ENCODE results near the gene ELAVL2. TPM values are rescaled to one million over a fixed set of nuclear protein-coding genes. Genes with fewer than 3 reads are reported as not detected.

Gene ELAVL2
- total and polyA plus RNA-seq, 2 donors, result 0.07 to 0.33 TPM

DNA sequence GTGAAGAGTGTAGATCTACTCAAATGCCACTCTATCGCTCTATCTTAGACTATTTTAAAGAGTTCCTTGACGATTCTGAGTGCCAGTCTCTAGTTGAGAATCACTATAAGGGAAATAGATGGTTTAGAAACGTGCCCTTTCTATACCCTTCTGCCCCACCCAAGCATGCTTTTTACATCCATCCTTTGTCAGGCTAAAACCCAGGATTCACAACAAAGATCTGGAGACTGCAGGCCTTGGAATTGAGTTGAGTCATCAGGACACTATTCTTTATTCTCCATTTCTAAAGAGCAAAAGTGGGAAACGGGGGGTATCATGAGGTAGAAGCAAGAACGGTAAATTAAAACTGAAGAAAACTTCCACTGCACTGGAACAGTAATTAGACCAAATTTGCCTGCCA, 48.7 kb downstream of the ELAVL2 start:
- Histone ChIP-seq H3K36me3 (ENCODE audit: control insufficient read depth in 2 of 2, insufficient read depth in 2 of 2, low read length in 1 of 2) (no peaks in the 10 kb centered on the region), H3K4me1 (ENCODE audit: control insufficient read depth in 2 of 2, insufficient read depth in 2 of 2, low read length in 2 of 2) (no peaks in the 10 kb centered on the region), H3K9me3 (ENCODE audit: control insufficient read depth in 2 of 2, insufficient read depth in 1 of 2, low read length in 1 of 2) (no peaks in the 10 kb centered on the region), H3K27ac (ENCODE audit: low read depth in 1 of 2, low read length in 1 of 2) (no peak overlapping the region), H3K4me3 (ENCODE audit: low read length in 2 of 2) (no peak overlapping the region), H3K27me3 (ENCODE audit: control insufficient read depth in 2 of 2, insufficient read depth in 1 of 2, low read length in 1 of 2) (no peaks in the 10 kb centered on the region)
- 88% methylated on average over 5 of the region's 5 CpGs for WGBS
- no peak for DNase-seq (ENCODE audit: low read depth in 6 of 9, low spot score in 9 of 9)

DNA sequence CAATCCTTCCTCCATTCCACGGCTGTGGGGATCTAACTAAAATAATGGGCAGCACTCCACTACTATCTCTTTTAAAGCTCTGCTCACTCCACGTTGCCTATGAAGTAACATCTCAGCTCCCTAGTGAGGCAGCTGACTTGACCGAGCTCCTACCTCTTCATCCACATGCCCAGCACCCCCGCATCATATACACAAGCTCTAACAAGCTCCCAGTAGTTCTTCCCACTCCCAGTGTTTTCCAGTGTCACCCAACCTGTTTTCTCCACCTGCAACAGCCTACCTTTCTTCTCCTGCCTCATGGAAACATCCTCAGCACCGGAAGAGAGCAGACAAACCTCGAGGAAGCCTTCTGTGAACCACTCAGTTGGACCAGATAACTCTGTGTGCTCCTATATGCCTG, 50.5 kb downstream of the ELAVL2 start:
- no peaks in the 10 kb centered on the region for H3K4me1 ChIP-seq (ENCODE audit: control insufficient read depth in 2 of 2, insufficient read depth in 2 of 2, low read length in 2 of 2)
- 86% methylated on average over 6 of the region's 6 CpGs for WGBS
- no peak overlapping the region for H3K4me3 ChIP-seq (ENCODE audit: low read length in 2 of 2)
- H3K36me3 ChIP-seq (ENCODE audit: control insufficient read depth in 2 of 2, insufficient read depth in 2 of 2, low read length in 1 of 2), result no peaks in the 10 kb centered on the region
- H3K27ac ChIP-seq (ENCODE audit: low read depth in 1 of 2, low read length in 1 of 2), result no peak overlapping the region
- no peaks in the 10 kb centered on the region for H3K9me3 ChIP-seq (ENCODE audit: control insufficient read depth in 2 of 2, insufficient read depth in 1 of 2, low read length in 1 of 2)
- DNase-seq (ENCODE audit: low read depth in 6 of 9, low spot score in 9 of 9), result no peak
- no peaks in the 10 kb centered on the region for H3K27me3 ChIP-seq (ENCODE audit: control insufficient read depth in 2 of 2, insufficient read depth in 1 of 2, low read length in 1 of 2)

DNA sequence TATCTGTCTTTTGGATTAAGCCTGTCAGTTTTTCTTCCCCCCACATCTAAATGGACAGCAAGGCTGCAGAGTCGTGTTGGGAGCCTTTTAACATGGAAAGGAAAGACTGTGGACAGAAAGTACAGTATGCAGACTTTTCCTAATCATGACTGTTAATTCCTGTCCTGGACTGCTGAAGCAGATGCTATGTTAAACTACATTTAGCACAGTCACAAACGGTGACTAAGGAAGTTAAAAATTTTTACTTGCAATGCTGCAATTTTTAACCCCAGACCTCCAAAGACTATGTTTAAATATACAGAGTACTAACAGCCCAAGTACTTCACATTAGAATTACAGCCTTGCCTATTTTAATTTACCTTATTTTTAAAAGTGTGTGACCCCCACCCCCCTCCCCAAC, 51.8 kb downstream of the ELAVL2 start:
- H3K27me3 ChIP-seq (ENCODE audit: control insufficient read depth in 2 of 2, insufficient read depth in 1 of 2, low read length in 1 of 2), result no peaks in the 10 kb centered on the region
- H3K36me3 ChIP-seq (ENCODE audit: control insufficient read depth in 2 of 2, insufficient read depth in 2 of 2, low read length in 1 of 2), result no peaks in the 10 kb centered on the region
- WGBS, result 55% methylated on average over 2 of the region's 2 CpGs
- H3K4me3 ChIP-seq (ENCODE audit: low read length in 2 of 2), result no peak overlapping the region
- no peaks in the 10 kb centered on the region for H3K4me1 ChIP-seq (ENCODE audit: control insufficient read depth in 2 of 2, insufficient read depth in 2 of 2, low read length in 2 of 2)
- H3K9me3 ChIP-seq (ENCODE audit: control insufficient read depth in 2 of 2, insufficient read depth in 1 of 2, low read length in 1 of 2), result no peaks in the 10 kb centered on the region
- DNase-seq (ENCODE audit: low read depth in 6 of 9, low spot score in 9 of 9), result no peak
- H3K27ac ChIP-seq (ENCODE audit: low read depth in 1 of 2, low read length in 1 of 2), result no peak overlapping the region

DNA sequence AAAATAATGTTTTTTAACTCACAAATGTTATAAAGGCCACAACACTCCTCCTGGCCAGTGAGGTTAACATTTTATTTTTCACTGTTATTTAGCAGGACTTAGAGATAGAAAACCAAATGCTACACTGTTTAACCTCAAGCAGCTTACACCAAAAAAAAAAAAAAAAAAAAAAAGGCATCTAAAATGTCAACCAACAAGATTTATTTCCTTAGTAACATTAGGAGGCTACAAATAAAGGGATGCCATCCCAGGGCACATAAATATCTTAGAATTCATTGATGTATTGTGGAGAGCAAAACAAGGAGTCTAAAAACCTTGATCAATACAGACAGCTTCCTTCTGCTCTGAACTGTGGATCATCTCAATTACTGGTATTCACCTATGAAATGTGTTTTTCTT, 53.7 kb downstream of the ELAVL2 start:
- H3K4me1 ChIP-seq (ENCODE audit: control insufficient read depth in 2 of 2, insufficient read depth in 2 of 2, low read length in 2 of 2), result no peaks in the 10 kb centered on the region
- H3K4me3 ChIP-seq (ENCODE audit: low read length in 2 of 2), result no peak overlapping the region
- H3K9me3 ChIP-seq (ENCODE audit: control insufficient read depth in 2 of 2, insufficient read depth in 1 of 2, low read length in 1 of 2), result no peaks in the 10 kb centered on the region
- DNase-seq (ENCODE audit: low read depth in 6 of 9, low spot score in 9 of 9), result no peak
- H3K27ac ChIP-seq (ENCODE audit: low read depth in 1 of 2, low read length in 1 of 2), result no peak overlapping the region
- H3K27me3 ChIP-seq (ENCODE audit: control insufficient read depth in 2 of 2, insufficient read depth in 1 of 2, low read length in 1 of 2), result no peaks in the 10 kb centered on the region
- H3K36me3 ChIP-seq (ENCODE audit: control insufficient read depth in 2 of 2, insufficient read depth in 2 of 2, low read length in 1 of 2), result no peaks in the 10 kb centered on the region

DNA sequence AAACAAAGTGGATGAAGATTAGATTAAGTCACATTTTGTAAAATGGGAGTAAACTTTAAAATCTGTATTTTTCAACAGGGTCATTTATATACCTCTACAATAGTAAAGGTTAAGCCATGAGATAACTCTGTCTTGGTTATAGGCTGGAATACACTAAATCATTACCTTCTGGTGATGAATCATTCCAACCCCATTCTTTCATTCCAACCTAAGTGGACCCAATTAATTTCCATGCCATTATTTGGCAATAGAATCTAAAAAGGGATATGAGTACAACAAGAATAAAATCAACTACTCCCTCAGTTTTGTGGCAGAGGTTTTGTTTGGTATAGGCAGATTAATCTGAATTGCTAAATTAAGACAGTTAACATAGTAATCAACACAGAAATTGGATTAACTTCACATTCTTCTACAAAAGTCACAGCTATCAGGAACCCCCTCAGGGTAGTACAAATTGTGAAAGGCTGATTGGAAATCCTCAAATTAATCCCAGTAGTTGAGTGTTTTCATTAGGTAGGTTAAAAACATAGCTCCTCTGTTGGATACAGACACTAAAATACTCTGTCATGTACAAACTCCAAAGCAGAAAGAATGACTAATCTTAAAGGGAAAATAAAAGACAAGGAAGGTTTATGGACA, 54.2 kb downstream of the ELAVL2 start:
- no peak for DNase-seq (ENCODE audit: low read depth in 6 of 9, low spot score in 9 of 9)
- Histone ChIP-seq H3K36me3 (ENCODE audit: control insufficient read depth in 2 of 2, insufficient read depth in 2 of 2, low read length in 1 of 2) (no peaks in the 10 kb centered on the region), H3K9me3 (ENCODE audit: control insufficient read depth in 2 of 2, insufficient read depth in 1 of 2, low read length in 1 of 2) (no peaks in the 10 kb centered on the region), H3K4me1 (ENCODE audit: control insufficient read depth in 2 of 2, insufficient read depth in 2 of 2, low read length in 2 of 2) (no peaks in the 10 kb centered on the region), H3K27me3 (ENCODE audit: control insufficient read depth in 2 of 2, insufficient read depth in 1 of 2, low read length in 1 of 2) (no peaks in the 10 kb centered on the region), H3K27ac (ENCODE audit: low read depth in 1 of 2, low read length in 1 of 2) (no peak overlapping the region), H3K4me3 (ENCODE audit: low read length in 2 of 2) (no peak overlapping the region)

DNA sequence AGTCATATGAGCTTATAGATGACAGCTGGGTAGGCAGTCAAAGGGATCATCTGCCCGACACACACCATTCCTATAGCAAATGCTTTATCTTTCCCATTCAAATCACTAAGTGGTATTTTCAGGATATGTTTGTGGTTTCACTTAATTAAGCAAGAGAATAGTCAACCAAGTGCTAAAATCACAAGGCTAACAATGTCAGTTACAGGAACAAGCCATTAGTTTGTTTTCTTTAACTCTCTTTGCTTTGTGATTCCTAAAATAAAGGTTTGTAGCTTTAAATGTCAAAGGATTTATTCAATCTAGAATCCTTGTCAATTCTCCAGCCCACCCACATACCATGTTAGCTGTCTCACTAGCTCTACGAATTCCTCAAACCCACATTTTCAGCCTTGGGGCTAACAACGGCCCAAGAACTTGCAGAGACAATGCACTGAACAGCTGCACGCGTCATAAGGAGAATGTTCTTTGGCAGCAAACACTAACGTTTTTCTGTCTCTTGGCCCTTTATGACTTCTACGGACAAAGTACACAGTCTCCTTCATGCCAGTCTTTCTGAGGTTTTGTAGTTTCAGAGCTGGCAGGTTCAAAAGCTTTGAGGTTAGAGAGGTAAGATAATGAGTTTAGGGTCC, 56.6 kb downstream of the ELAVL2 start:
- 90% methylated on average over 7 of the region's 7 CpGs for WGBS
- Histone ChIP-seq H3K9me3 (ENCODE audit: control insufficient read depth in 2 of 2, insufficient read depth in 1 of 2, low read length in 1 of 2) (no peaks in the 10 kb centered on the region), H3K27ac (ENCODE audit: low read depth in 1 of 2, low read length in 1 of 2) (no peak overlapping the region), H3K4me1 (ENCODE audit: control insufficient read depth in 2 of 2, insufficient read depth in 2 of 2, low read length in 2 of 2) (no peaks in the 10 kb centered on the region), H3K27me3 (ENCODE audit: control insufficient read depth in 2 of 2, insufficient read depth in 1 of 2, low read length in 1 of 2) (no peaks in the 10 kb centered on the region), H3K36me3 (ENCODE audit: control insufficient read depth in 2 of 2, insufficient read depth in 2 of 2, low read length in 1 of 2) (no peaks in the 10 kb centered on the region), H3K4me3 (ENCODE audit: low read length in 2 of 2) (no peak overlapping the region)
- DNase-seq (ENCODE audit: low read depth in 6 of 9, low spot score in 9 of 9), result no peak

DNA sequence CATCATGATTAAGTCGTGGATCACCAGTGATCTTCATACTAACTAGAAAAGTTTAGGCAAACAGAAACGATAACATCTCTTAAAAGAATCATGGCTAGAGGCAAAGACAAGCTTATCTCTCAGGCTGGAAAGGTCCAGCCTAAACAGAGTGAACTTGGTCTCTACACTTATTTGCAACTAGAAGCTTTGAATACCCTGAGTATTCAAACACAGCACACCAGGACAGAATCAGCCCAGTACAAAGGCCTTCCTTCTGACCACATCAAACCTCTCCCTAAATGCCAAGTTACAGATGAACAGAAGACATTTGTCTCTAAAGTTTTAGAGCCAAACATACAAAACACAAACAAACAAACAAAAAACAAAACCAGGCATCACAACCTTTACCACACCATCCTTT, 57.2 kb downstream of the ELAVL2 start:
- DNase-seq (ENCODE audit: low read depth in 6 of 9, low spot score in 9 of 9), result no peak
- Histone ChIP-seq H3K4me3 (ENCODE audit: low read length in 2 of 2) (no peak overlapping the region), H3K27ac (ENCODE audit: low read depth in 1 of 2, low read length in 1 of 2) (no peak overlapping the region), H3K9me3 (ENCODE audit: control insufficient read depth in 2 of 2, insufficient read depth in 1 of 2, low read length in 1 of 2) (no peaks in the 10 kb centered on the region), H3K36me3 (ENCODE audit: control insufficient read depth in 2 of 2, insufficient read depth in 2 of 2, low read length in 1 of 2) (no peaks in the 10 kb centered on the region), H3K4me1 (ENCODE audit: control insufficient read depth in 2 of 2, insufficient read depth in 2 of 2, low read length in 2 of 2) (no peaks in the 10 kb centered on the region), H3K27me3 (ENCODE audit: control insufficient read depth in 2 of 2, insufficient read depth in 1 of 2, low read length in 1 of 2) (no peaks in the 10 kb centered on the region)
- WGBS, result 78% methylated on average over 2 of the region's 2 CpGs

DNA sequence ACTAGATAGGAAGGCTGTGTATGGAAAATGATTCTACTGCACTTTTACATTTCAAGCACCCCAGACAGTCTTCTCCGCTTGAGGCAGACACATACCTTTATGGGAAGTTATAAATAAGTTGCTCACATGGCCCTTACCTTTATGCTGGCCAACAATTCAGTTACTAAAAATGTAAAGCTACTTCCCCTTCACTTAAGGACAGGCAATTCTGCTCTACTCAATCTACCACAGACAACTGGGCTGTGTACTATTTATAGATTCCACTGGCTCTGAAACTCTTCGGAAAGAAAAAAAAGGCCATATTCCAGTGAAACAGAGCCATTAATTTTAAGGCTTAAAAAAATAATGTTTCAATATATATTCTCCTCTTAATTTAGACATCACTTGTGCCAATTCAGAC, 59.4 kb downstream of the ELAVL2 start:
- Histone ChIP-seq H3K36me3 (ENCODE audit: control insufficient read depth in 2 of 2, insufficient read depth in 2 of 2, low read length in 1 of 2) (no peaks in the 10 kb centered on the region), H3K27ac (ENCODE audit: low read depth in 1 of 2, low read length in 1 of 2) (no peak overlapping the region), H3K4me1 (ENCODE audit: control insufficient read depth in 2 of 2, insufficient read depth in 2 of 2, low read length in 2 of 2) (no peaks in the 10 kb centered on the region), H3K27me3 (ENCODE audit: control insufficient read depth in 2 of 2, insufficient read depth in 1 of 2, low read length in 1 of 2) (no peaks in the 10 kb centered on the region), H3K4me3 (ENCODE audit: low read length in 2 of 2) (no peak overlapping the region), H3K9me3 (ENCODE audit: control insufficient read depth in 2 of 2, insufficient read depth in 1 of 2, low read length in 1 of 2) (no peaks in the 10 kb centered on the region)
- no peak for DNase-seq (ENCODE audit: low read depth in 6 of 9, low spot score in 9 of 9)
- 32% methylated on average over 2 of the region's 2 CpGs for WGBS

DNA sequence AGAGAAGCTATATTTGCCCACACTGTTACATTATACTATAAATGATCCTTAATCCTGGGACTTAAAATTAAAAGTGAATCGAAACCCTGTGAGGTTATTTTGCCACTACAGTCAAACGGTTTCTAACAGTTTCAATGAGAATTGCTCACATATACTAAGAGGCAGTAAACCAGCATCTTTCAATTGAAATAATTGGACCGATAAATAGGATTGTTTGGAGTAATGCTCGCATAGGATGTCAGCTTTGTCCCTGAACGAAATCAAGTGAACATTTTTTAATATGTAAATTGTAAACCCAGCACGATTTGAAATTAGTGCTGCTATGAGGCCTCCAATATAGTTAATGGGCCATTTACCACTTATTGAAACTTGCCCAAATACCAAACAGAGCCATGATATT, 60.5 kb downstream of the ELAVL2 start:
- Histone ChIP-seq H3K4me3 (ENCODE audit: low read length in 2 of 2) (no peak overlapping the region), H3K4me1 (ENCODE audit: control insufficient read depth in 2 of 2, insufficient read depth in 2 of 2, low read length in 2 of 2) (no peaks in the 10 kb centered on the region), H3K27me3 (ENCODE audit: control insufficient read depth in 2 of 2, insufficient read depth in 1 of 2, low read length in 1 of 2) (no peaks in the 10 kb centered on the region), H3K27ac (ENCODE audit: low read depth in 1 of 2, low read length in 1 of 2) (no peak overlapping the region), H3K9me3 (ENCODE audit: control insufficient read depth in 2 of 2, insufficient read depth in 1 of 2, low read length in 1 of 2) (no peaks in the 10 kb centered on the region), H3K36me3 (ENCODE audit: control insufficient read depth in 2 of 2, insufficient read depth in 2 of 2, low read length in 1 of 2) (no peaks in the 10 kb centered on the region)
- 87% methylated on average over 6 of the region's 6 CpGs for WGBS
- DNase-seq (ENCODE audit: low read depth in 6 of 9, low spot score in 9 of 9), result no peak
